MCF 10A (cell line): ENCODE data around the gene OTOF. TPM values are rescaled to one million over a fixed set of nuclear protein-coding genes. Genes with fewer than 3 reads are reported as not detected.

Experiments used
- BruUV-seq: library from RNA; stranded (reverse); fragments of 400-500 nt; replicated peaks from 2 replicates; lab custom pipeline; 2021; lab: Mats Ljungman, UMichigan
- CTCF ChIA-PET: fragments of 300-600 bp; sonication (Branson Sonifier 250); formaldehyde crosslinking; extraction: SDS; loops from one replicate; lab custom pipeline; 2021; ENCODE audit warnings: antibody characterized with exemption, inconsistent platforms; lab: Yijun Ruan, JAX
- POLR2A ChIA-PET: fragments of 300-600, 350-650 bp; sonication (Branson Sonifier 250); formaldehyde crosslinking; extraction: SDS; loops from one replicate; lab custom pipeline; 2020; ENCODE audit warnings: antibody characterized with exemption, inconsistent platforms; lab: Yijun Ruan, JAX
- DNase-seq: peaks from one replicate; pipeline ENCODE4 v3.0.0-alpha.2; 2018; ENCODE audit not compliant: unreplicated experiment
- H3K27ac Mint-ChIP-seq: one replicate; pipeline ENCODE4 v1.8.0; 2022; ENCODE audit warnings: mild to moderate bottlenecking, low read depth, mixed read lengths; ENCODE audit not compliant: unreplicated experiment
- H3K27me3 Mint-ChIP-seq: one replicate; pipeline ENCODE4 v1.8.0; 2022; ENCODE audit warnings: mixed read lengths; ENCODE audit not compliant: insufficient read depth, unreplicated experiment
- H3K36me3 Mint-ChIP-seq: one replicate; pipeline ENCODE4 v1.8.0; 2022; ENCODE audit warnings: mild to moderate bottlenecking, moderate library complexity, mixed read lengths; ENCODE audit not compliant: insufficient read depth, unreplicated experiment
- H3K4me1 Mint-ChIP-seq: one replicate; pipeline ENCODE4 v1.8.0; 2022; ENCODE audit warnings: mixed read lengths; ENCODE audit not compliant: insufficient read depth, unreplicated experiment
- H3K4me3 Mint-ChIP-seq: one replicate; pipeline ENCODE4 v1.8.0; 2022; ENCODE audit warnings: mild to moderate bottlenecking, moderate library complexity, mixed read lengths; ENCODE audit not compliant: unreplicated experiment
- H3K9me3 Mint-ChIP-seq: one replicate; pipeline ENCODE4 v1.8.0; 2022; ENCODE audit warnings: mixed read lengths; ENCODE audit not compliant: unreplicated experiment
- CTCF ChIP-seq: fragments of 200-600 bp; IDR thresholded peaks from one replicate; pipeline ENCODE4 v1.8.0; 2022; ENCODE audit warnings: antibody characterized with exemption, mild to moderate bottlenecking; ENCODE audit not compliant: unreplicated experiment
- intact Hi-C: fragments of 100-400 bp; cut with micrococcal nuclease; formaldehyde crosslinking; loops from 2 replicates; pipeline ENCODE4 v1.14.1; 2022
- total RNA-seq: library from RNA; stranded (reverse); gene quantifications from 2 replicates; pipeline ENCODE4 v1.2.3, GENCODE V29; 2022

Gene OTOF
- total RNA-seq, 1 experiment from 2014 or later, result not detected

GRCh38 chr2:26477126-26477910 lies 606 bp downstream of the OTOF start:
- no peak for DNase-seq
- intact Hi-C loops, result no loop called here
- Mint-ChIP-seq H3K9me3 (no peaks in the 10 kb centered on the region), H3K27ac (no peak overlapping the region), H3K36me3 (no peaks in the 10 kb centered on the region), H3K27me3 (no peaks in the 10 kb centered on the region), H3K4me3 (no peak overlapping the region), H3K4me1 (peaks cover 8% of the 10 kb centered on the region)
- BruUV-seq, result no TSS peak
- CTCF ChIA-PET, result interaction anchor here (1.7 kb wide), 1 partner anchor 10 kb away, joined by 5 read pairs; no protein-coding TSS in a partner anchor
- TF ChIP-seq CTCF, result no peak
- POLR2A ChIA-PET, result interaction anchor here (0.6 kb wide), 1 partner anchor 121 kb away, joined by 4 read pairs; no protein-coding TSS in a partner anchor

- no peak for TF ChIP-seq CTCF
- Mint-ChIP-seq H3K9me3 (no peaks in the 10 kb centered on the region), H3K36me3 (no peaks in the 10 kb centered on the region), H3K4me1 (peaks cover 8% of the 10 kb centered on the region), H3K27me3 (no peaks in the 10 kb centered on the region), H3K27ac (no peak overlapping the region), H3K4me3 (no peak overlapping the region)
- CTCF ChIA-PET, result interaction anchor here (1.1 kb wide), 1 partner anchor 31 kb away, joined by 3 read pairs; no protein-coding TSS in a partner anchor
- intact Hi-C loops, result no loop called here
- no TSS peak for BruUV-seq
- POLR2A ChIA-PET, result no interaction called here
- no peak for DNase-seq
Observed at GRCh38 chr2:26475832-26476501, 2.0 kb downstream of the OTOF start.

GRCh38 chr2:26475037-26475436 lies 2.9 kb downstream of the OTOF start:
- H3K27me3 Mint-ChIP-seq, result no peaks in the 10 kb centered on the region
- DNase-seq, result no peak
- CTCF ChIA-PET, result interaction anchor here (0.6 to 1.1 kb wide), 3 partner anchors 32 to 269 kb away, joined by 3 read pairs; partner anchors contain the start of gene SELENOI
- intact Hi-C loops, result no loop called here
- POLR2A ChIA-PET, result no interaction called here
- no peak for TF ChIP-seq CTCF
- no TSS peak for BruUV-seq
- no peak overlapping the region for H3K27ac Mint-ChIP-seq
- no peaks in the 10 kb centered on the region for H3K36me3 Mint-ChIP-seq
- no peaks in the 10 kb centered on the region for H3K9me3 Mint-ChIP-seq
- peaks cover 8% of the 10 kb centered on the region for H3K4me1 Mint-ChIP-seq
- H3K4me3 Mint-ChIP-seq, result no peak overlapping the region

- no peak for DNase-seq
- no TSS peak for BruUV-seq
- intact Hi-C loops, result no loop called here
- no peaks in the 10 kb centered on the region for H3K36me3 Mint-ChIP-seq
- H3K9me3 Mint-ChIP-seq, result no peaks in the 10 kb centered on the region
- ChIA-PET CTCF (interaction anchor here (0.6 kb wide), 1 partner anchor 269 kb away, joined by 3 read pairs; no protein-coding TSS in a partner anchor), POLR2A (interaction anchor here (0.6 kb wide), 1 partner anchor 15 kb away, joined by 3 read pairs; no protein-coding TSS in a partner anchor)
- no peak overlapping the region for H3K4me3 Mint-ChIP-seq
- no peak overlapping the region for H3K27ac Mint-ChIP-seq
- TF ChIP-seq CTCF, result no peak
- H3K4me1 Mint-ChIP-seq, result peaks cover 8% of the 10 kb centered on the region
- no peaks in the 10 kb centered on the region for H3K27me3 Mint-ChIP-seq
Observed at GRCh38 chr2:26474261-26474785, 3.6 kb downstream of the OTOF start.
